HG02981 (cell line): ENCODE results near the gene USP30.
A peak's percentile ranks its signal among the peaks of the same experiment; 100 is the strongest.

Experiments used
- ATAC-seq: cut with Tn5 transposase; IDR thresholded peaks from one replicate; pipeline ENCODE4 v1.9.1; 2021; ENCODE audit warnings: mild to moderate bottlenecking, moderate library complexity; ENCODE audit not compliant: unreplicated experiment

USP30 gene

GRCh38 chr12:109097435-109098182 lies 45.2 kb downstream of the USP30 start, which contains the start of gene UNG:
Gene UNG (plus strand): TSS chr12:109097597. CDS start chr12:109097680, 83 bp downstream.
- peak; percentile 90 for ATAC-seq

- peak; percentile 14 for ATAC-seq
These were observed 45.8 kb downstream of the USP30 start for GRCh38 chr12:109098183-109098604.

- ATAC-seq, result no peak
These were observed 46.3 kb downstream of the USP30 start for GRCh38 chr12:109098651-109099050.

GRCh38 chr12:109099431-109100020 lies 47.1 kb downstream of the USP30 start:
- ATAC-seq, result no peak

- no peak for ATAC-seq
These were observed 48.4 kb downstream of the USP30 start for GRCh38 chr12:109100741-109101140.

- ATAC-seq, result no peak
These were observed 50.1 kb downstream of the USP30 start for GRCh38 chr12:109102491-109102890.

- ATAC-seq, result no peak
These were observed 52.8 kb downstream of the USP30 start for GRCh38 chr12:109105176-109105575.

- no peak for ATAC-seq
These were observed 57.5 kb downstream of the USP30 start for GRCh38 chr12:109109746-109110350.

GRCh38 chr12:109110988-109111495 lies 58.7 kb downstream of the USP30 start:
- no peak for ATAC-seq

GRCh38 chr12:109112720-109113465 lies 60.5 kb downstream of the USP30 start:
- ATAC-seq, result no peak

- ATAC-seq, result no peak
These were observed 61.4 kb downstream of the USP30 start for GRCh38 chr12:109113661-109114321.

- no peak for ATAC-seq
These were observed 62.3 kb downstream of the USP30 start for GRCh38 chr12:109114644-109115043.

GRCh38 chr12:109115404-109115757 lies 63.0 kb downstream of the USP30 start:
- no peak for ATAC-seq

- no peak for ATAC-seq
These were observed 63.6 kb downstream of the USP30 start, which contains the start of gene ACACB for GRCh38 chr12:109115758-109116610. Gene ACACB (plus strand): TSS chr12:109116587. CDS start chr12:109139406, 22,819 bp downstream.

- ATAC-seq, result no peak
These were observed 64.2 kb downstream of the USP30 start for GRCh38 chr12:109116611-109116949.

- ATAC-seq, result no peak
These were observed 67.7 kb downstream of the USP30 start for GRCh38 chr12:109120095-109120494.

- ATAC-seq, result no peak
These were observed 68.2 kb downstream of the USP30 start for GRCh38 chr12:109120557-109120956.

- ATAC-seq, result no peak
These were observed 69.0 kb downstream of the USP30 start for GRCh38 chr12:109121346-109121880.

- no peak for ATAC-seq
These were observed 72.7 kb downstream of the USP30 start for GRCh38 chr12:109124878-109125648.
